SK-N-SH treated with all-trans-retinoic acid at 6 μM for 48 hours (cell line): ENCODE results near the gene KCNJ16.

ENCODE experiments used
- CSRNP3 ChIP-seq: fragments of 250-450 bp; sonication (Bioruptor Pico); IDR thresholded peaks from 2 replicates; pipeline ENCODE4 v1.5.1; 2021; ENCODE audit warnings: mild to moderate bottlenecking, moderate library complexity
- OSR1 ChIP-seq: fragments of 250-450 bp; sonication (Bioruptor Pico); IDR thresholded peaks from 2 replicates; pipeline ENCODE4 v1.8.0; 2022; ENCODE audit warnings: moderate library complexity, mild to moderate bottlenecking, inconsistent platforms
- SNAI2 ChIP-seq: fragments of 250-450 bp; sonication (Bioruptor Pico); IDR thresholded peaks from 2 replicates; pipeline ENCODE4 v1.5.0; 2020; ENCODE audit warnings: mild to moderate bottlenecking, moderate library complexity
- TOX ChIP-seq: fragments of 250-450 bp; sonication (Bioruptor Pico); IDR thresholded peaks from 2 replicates; pipeline ENCODE4 v1.8.0; 2021; ENCODE audit warnings: mild to moderate bottlenecking, moderate library complexity, borderline replicate concordance
- TSHZ2 ChIP-seq: fragments of 250-450 bp; sonication (Bioruptor Pico); IDR thresholded peaks from 2 replicates; pipeline ENCODE4 v1.5.0; 2020; ENCODE audit warnings: mild to moderate bottlenecking, moderate library complexity
- ZC3H10 ChIP-seq: fragments of 250-450 bp; sonication (Bioruptor Pico); IDR thresholded peaks from 2 replicates; pipeline ENCODE4 v1.5.1; 2021; ENCODE audit warnings: mild to moderate bottlenecking, moderate library complexity
- ZFP30 ChIP-seq: fragments of 450-650 bp; formaldehyde crosslinking; IDR thresholded peaks from 2 replicates; pipeline ENCODE4 v1.5.0; 2022; ENCODE audit warnings: mild to moderate bottlenecking, moderate library complexity

GRCh38 chr17:70040336-70040735, 34.7 kb upstream of the KCNJ16 start:
- TF ChIP-seq ZFP30 (CRISPR knock-in tag) = no peak
- no peak for TF ChIP-seq SNAI2 (CRISPR knock-in tag)
- TF ChIP-seq OSR1 = no peak
- no peak for TF ChIP-seq ZC3H10 (CRISPR knock-in tag)
- no peak for TF ChIP-seq TOX (CRISPR knock-in tag)
- no peak for TF ChIP-seq TSHZ2 (CRISPR knock-in tag)
- TF ChIP-seq CSRNP3 (CRISPR knock-in tag) = no peak
